T-helper 22 cell (primary cell): ENCODE measurements around the gene MARCHF4.

Source experiments
- DNase-seq: peaks from one replicate; pipeline ENCODE4 v3.0.0-alpha.2; 2020; ENCODE audit warnings: low read depth

MARCHF4 gene

DNA sequence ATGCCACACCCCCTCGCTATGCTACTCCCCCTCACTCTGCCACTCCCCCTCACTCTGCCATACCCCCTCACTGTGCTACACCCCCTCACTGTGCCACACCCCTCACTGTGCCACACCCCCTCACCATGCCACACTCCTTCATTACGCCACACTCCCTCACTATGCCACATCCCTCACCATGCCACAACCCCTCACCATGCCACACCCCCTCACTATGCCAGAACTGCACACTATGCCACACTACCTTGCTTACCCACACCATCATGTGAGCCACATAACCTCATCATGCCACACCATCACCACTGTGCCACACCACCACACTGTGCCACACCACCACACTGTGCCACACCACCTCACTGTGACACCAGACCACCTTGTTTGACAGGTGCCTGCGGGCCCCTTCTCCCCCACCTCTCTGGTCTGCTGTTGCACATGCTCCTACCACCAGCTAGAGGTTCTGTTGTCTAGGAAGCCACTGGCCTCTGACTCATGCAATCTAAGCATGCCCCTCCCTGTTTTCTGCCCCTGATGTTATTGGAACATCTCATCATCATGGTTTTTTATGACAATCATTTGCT, 22.0 kb downstream of the MARCHF4 start:
- DNase-seq = no peak

DNA sequence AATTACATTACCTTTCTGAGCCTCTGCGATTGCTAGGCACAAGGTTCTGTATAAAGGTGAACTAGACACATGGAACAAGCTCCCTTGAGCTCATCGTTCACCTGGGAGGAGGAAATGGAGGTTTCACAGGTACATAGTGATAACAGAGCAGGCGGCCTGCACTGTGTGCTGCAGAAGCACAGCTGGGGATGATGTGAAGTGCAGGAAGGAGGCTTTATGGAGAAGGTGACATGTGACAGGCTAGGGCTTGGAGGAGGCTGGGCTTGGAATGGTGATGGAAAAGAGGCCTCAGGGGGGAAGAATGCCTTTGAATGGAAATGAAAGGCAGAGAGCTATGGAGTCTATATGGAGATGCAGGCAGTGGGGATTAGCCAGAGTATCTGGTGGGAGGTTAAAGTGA, 22.9 kb downstream of the MARCHF4 start:
- no peak for DNase-seq

DNA sequence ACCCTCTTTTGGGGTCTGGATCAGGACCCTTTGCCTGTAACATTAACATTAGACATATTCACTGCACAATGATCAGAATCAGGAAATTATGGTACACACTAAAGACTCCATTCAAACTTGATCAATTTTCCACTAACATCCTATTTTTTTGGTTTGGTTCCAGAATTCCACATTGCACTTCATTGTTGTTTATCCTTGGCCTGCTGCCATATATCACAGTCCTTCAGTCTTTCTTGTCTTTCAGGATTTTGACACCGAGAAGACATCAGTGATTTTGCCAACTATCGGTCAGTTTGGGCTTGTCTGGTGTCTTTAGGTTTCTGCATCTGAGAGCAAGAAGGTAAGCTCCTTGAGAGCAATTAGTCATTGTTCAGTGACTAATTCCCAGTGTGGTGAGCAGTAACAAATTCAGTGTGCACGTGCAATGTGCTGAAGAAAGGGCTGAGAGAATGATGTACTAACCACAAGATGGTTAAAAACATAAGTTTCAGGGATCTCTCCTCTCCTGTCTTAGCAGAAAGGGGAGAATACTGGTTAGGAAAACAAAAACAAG, 23.5 kb downstream of the MARCHF4 start:
- DNase-seq = no peak

GRCh38 chr2:216346781-216347180, 25.5 kb downstream of the MARCHF4 start:
- DNase-seq = no peak

DNA sequence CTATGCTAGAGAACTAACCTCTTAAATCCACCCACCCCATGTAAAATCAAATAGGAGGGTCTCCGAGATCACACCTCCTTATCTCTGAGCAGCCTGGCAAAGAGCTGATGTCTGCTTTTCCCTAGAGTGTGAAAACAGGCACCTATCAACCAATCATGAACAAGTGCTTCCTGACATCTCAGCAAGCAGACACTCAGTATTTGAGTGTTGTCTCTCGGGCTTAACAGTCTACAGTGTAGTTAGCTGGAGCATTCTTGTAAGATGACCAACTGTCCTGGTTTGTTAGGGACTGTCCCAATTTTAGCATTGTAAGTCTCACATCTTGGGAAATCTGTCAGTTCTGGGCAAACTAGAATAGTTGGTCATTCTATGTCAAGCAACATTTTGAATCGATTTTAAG, 26.4 kb downstream of the MARCHF4 start:
- no peak for DNase-seq

DNA sequence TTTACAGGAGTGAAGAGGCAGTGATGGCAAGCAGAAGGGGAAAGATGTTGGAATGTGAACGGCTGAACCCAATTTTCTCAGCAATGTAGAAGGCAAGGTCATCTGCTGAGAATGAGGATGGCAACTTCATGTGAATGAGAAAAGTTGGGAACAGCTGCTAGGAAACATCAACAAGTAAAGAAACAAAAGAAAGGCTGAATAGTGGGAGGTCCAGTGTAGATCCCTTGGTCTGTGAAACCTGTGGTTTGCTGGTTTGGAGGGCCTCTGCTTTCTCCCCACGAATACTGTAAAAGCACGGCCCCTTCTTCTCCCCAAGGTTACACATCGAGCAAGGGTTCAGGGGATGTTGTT, 27.4 kb downstream of the MARCHF4 start:
- no peak for DNase-seq

- no peak for DNase-seq
Measured at GRCh38 chr2:216344206-216344949, 27.9 kb downstream of the MARCHF4 start.

GRCh38 chr2:216343221-216343980, 28.9 kb downstream of the MARCHF4 start:
- no peak for DNase-seq

- no peak for DNase-seq
Measured at GRCh38 chr2:216341121-216341520, 31.2 kb downstream of the MARCHF4 start.

DNA sequence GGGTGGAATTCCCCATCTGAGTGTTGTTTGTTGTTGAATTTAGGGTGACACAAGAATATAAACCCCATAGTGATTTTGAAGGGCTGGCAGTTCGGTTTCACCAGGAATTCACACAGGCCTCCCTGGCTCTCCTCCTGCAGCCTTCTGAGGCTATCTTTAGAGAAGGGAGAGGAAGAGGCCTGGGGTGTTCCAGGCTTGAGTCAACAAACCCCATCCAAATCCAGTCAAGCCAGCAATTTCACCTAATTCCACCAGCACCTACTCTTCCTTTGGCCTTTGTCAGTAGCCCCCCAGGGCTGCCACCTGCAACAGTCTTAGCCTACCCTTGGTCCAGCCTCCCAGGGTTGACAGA, 32.0 kb downstream of the MARCHF4 start:
- DNase-seq = no peak

DNA sequence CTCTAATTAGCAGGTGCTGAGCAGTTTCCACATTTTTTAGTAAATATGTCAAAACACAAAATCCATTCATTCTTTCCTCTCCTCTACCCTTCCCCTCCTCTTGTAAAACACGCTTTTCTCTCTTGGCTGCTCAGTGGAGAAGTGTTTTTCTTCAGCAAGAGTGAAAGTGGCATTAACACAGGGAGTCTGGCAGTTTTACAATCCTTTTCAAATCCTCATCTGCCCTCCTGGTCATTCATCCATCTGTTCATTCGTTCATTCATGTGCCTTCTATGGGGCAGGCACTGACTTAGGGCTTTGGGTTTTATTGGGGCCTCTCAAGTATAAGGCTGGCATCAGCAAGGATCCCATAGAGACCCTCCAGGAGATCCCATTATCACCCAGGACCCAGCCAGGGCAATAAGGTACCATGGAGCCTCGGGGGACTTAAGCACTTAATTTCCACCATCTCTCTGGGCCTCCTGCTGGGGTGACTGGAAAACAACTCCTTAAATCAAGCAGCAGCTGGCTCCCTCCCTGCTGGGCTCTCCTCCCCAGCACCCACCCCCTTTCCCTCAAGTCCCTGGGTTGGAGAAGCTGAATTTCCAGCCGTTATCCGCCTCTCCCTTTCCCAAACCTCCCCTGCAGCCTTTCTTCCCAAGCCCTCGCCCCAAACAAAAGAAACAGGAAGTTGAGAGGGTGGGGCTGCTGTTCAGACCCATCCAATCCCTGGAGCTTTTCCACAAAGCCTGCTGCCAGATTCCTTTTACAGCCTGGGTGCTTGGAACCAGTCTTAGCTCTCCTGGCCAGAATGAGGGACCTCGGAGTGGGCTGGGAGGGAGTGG, 32.6 kb downstream of the MARCHF4 start:
- DNase-seq = no peak

DNA sequence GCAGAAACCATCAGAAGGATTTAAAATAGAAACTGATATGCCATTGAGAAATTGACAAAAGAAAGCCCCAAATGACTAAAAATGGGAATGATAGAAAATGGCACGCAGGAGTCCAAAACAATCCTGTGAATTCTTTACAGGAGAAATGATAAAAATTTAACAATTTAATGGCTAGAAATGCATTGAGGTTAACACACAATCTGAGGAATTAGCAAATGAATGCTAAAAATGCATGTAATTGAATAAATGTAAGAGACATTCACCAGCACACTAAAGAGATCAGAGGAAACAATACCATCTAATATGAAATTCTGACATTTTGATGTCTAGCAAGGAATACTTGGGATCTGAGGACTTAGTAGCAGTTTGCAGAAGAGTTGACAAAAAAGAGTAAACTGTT, 37.0 kb downstream of the MARCHF4 start:
- DNase-seq = no peak

DNA sequence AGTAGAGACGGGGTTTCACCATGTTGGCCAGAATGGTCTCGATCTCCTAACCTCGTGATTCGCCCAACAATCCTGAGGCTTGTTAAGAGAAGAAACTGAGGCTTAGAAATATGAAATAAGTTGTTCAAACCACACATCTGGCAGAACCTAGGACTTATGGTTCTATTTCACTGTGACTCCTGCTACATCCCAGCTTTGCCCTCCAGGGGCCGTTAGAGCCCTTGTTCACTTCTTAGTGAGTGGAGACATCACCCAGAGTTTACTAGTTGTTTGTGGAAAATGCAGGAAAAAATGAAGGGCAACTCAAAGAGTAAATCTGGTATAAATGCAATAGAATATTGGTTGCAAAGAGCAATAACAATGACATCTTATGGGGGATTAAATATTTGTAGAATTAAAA, 43.9 kb downstream of the MARCHF4 start:
- DNase-seq = no peak

DNA sequence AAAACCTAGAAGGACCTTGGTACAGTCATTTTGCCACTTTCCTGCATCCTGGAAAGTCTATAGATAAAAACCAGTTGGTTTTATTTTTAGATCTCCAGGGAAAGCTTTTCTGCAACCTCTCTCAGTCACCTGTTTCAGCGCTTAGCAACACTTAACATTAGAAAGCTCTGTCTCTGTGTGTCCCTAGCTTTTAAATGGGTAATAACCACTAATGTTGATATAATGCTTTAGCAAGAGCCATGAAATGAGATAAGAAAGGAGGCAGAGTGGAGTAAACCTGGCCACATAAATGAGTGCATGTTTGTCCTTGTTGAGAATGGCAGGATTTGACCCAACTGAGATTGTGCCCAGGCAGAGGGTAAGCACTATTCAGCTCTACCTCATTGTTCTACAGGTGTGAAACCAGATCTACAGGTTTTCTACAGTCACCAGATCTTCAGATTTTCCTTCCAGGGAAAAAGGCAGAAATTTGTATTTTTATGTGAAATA, 44.8 kb downstream of the MARCHF4 start:
- DNase-seq = no peak
